PC-9 (cell line): ENCODE results near the gene RBM38.

Experiments used
- EZH2 ChIP-seq: fragments of 200-600 bp; sonication (generic); IDR thresholded peaks from 2 replicates; pipeline ENCODE4 v1.8.0; 2017; ENCODE audit warnings: antibody characterized with exemption, low read depth
- TF ChIP-seq, protein P1 (sequence below): fragments of 200-600 bp; sonication (generic); conservative IDR thresholded peaks from 2 replicates; pipeline ENCODE4 v1.6.1; 2017; ENCODE audit warnings: mixed run types, antibody characterized with exemption, mild to moderate bottlenecking, moderate library complexity

DNA sequence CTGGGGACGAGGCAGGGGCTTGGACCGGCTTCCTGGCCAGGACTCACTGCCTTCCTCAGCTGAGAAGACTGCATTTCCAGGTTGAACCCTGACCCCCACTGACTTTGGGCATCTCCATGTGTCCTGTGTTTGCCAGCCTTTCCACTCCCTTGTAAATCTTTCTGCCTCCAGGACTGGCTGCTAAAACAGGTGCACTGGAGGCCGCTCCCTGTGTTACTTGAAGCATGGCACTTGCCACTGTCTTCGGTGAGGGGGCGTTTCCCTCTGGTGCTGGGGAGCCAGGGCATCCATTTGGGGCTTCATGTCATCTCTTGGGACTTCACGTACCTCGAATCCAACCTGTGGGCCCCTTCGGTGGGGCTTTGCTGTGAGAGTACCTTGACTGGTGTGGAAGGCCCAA is 6.7 kb upstream of the RBM38 start:
- TF ChIP-seq, protein P1, sequence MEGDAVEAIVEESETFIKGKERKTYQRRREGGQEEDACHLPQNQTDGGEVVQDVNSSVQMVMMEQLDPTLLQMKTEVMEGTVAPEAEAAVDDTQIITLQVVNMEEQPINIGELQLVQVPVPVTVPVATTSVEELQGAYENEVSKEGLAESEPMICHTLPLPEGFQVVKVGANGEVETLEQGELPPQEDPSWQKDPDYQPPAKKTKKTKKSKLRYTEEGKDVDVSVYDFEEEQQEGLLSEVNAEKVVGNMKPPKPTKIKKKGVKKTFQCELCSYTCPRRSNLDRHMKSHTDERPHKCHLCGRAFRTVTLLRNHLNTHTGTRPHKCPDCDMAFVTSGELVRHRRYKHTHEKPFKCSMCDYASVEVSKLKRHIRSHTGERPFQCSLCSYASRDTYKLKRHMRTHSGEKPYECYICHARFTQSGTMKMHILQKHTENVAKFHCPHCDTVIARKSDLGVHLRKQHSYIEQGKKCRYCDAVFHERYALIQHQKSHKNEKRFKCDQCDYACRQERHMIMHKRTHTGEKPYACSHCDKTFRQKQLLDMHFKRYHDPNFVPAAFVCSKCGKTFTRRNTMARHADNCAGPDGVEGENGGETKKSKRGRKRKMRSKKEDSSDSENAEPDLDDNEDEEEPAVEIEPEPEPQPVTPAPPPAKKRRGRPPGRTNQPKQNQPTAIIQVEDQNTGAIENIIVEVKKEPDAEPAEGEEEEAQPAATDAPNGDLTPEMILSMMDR: no peak
- no peak for TF ChIP-seq EZH2
